Mucosa of descending colon (tissue), 3 donors: Measurements from ENCODE around the gene B4GALT1. TPM values are rescaled to one million over a fixed set of nuclear protein-coding genes. Genes with fewer than 3 reads are reported as not detected.

Source experiments
- ATAC-seq: fragments of 200-7000 bp; cut with Tn5 transposase; one replicate; pipeline ENCODE4 v1.9.1; 2020; ENCODE audit warnings: mild to moderate bottlenecking, moderate library complexity
- DNase-seq, 3 donors: peaks; one replicate each; pipeline ENCODE4 v3.0.0-alpha.2; 2020
- H3K36me3 ChIP-seq: fragments of 200-600 bp; one replicate; pipeline ENCODE4 v1.8.0; 2021; ENCODE audit warnings: low read depth, mild to moderate bottlenecking
- H3K4me1 ChIP-seq: fragments of 200-600 bp; one replicate; pipeline ENCODE4 v1.8.0; 2021; ENCODE audit warnings: low read depth, mild to moderate bottlenecking
- H3K4me3 ChIP-seq: fragments of 200-600 bp; one replicate; pipeline ENCODE4 v1.8.0; 2021; ENCODE audit warnings: mild to moderate bottlenecking
- H3K9me3 ChIP-seq: fragments of 200-600 bp; one replicate; pipeline ENCODE4 v1.8.0; 2021; ENCODE audit warnings: mild to moderate bottlenecking
- intact Hi-C, 2 donors: fragments of 100-400 bp; cut with DNase I in 1 of 2; cut with micrococcal nuclease in 1 of 2; formaldehyde crosslinking; loops; one replicate each; pipeline versions ENCODE4 v1.11.0 to v1.11.1; 2022; cut with DNase I, micrococcal nuclease
- total RNA-seq, 3 donors: library from RNA; stranded (reverse); fragmentation: NEBNext Ultra II Directional in 2 of 3; extraction: Animal tissue kit (Norgen Biotek cat#: 25700) in 2 of 3; gene quantifications; one replicate each; pipeline versions ENCODE4 v1.2.1 to v1.2.4, GENCODE V29; 2021 to 2023
- TF ChIP-seq, protein P1 (sequence below): fragments of 200-600 bp; IDR thresholded peaks from one replicate; pipeline ENCODE4 v1.8.0; 2022; ENCODE audit warnings: antibody characterized with exemption, mild to moderate bottlenecking
- donor health status: DM: no; HTN: no; CAD: no; lungs with moderate emphysema.
- donor health status: DM: no; HTN: no; CAD: no.
- donor health status: DM: no; HTN: yes; CAD: no.

Gene B4GALT1
- total RNA-seq, 3 donors from 2014 or later = 66.0 to 203 (median 103) TPM

DNA sequence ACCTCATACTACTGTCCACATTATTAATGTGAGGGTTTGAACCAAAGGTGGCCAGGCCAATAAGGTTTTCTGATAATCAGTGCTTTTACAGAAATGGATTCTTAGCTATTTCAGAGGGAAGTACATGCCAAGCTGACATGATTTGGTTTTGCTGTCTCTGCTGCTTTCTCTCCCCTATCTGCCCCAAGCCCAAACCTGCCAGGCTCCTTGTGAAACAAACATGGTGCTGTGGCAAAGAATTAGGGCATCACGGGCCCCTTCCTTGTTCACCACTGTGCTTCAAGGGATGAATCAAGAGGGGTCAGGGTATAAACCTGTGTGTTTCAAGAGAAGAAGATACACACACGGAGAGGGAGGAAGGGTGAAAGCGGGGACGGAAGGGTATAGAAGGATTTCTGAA is 49.3 kb downstream of the B4GALT1 start:
- ATAC-seq (no peak), DNase-seq (no peak)
- intact Hi-C loops = no loop called here
- Histone ChIP-seq H3K4me3 (no peak overlapping the region), H3K36me3 (no peaks in the 10 kb centered on the region), H3K9me3 (no peaks in the 10 kb centered on the region), H3K4me1 (no peaks in the 10 kb centered on the region)
- TF ChIP-seq, protein P1, sequence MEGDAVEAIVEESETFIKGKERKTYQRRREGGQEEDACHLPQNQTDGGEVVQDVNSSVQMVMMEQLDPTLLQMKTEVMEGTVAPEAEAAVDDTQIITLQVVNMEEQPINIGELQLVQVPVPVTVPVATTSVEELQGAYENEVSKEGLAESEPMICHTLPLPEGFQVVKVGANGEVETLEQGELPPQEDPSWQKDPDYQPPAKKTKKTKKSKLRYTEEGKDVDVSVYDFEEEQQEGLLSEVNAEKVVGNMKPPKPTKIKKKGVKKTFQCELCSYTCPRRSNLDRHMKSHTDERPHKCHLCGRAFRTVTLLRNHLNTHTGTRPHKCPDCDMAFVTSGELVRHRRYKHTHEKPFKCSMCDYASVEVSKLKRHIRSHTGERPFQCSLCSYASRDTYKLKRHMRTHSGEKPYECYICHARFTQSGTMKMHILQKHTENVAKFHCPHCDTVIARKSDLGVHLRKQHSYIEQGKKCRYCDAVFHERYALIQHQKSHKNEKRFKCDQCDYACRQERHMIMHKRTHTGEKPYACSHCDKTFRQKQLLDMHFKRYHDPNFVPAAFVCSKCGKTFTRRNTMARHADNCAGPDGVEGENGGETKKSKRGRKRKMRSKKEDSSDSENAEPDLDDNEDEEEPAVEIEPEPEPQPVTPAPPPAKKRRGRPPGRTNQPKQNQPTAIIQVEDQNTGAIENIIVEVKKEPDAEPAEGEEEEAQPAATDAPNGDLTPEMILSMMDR = no peak

DNA sequence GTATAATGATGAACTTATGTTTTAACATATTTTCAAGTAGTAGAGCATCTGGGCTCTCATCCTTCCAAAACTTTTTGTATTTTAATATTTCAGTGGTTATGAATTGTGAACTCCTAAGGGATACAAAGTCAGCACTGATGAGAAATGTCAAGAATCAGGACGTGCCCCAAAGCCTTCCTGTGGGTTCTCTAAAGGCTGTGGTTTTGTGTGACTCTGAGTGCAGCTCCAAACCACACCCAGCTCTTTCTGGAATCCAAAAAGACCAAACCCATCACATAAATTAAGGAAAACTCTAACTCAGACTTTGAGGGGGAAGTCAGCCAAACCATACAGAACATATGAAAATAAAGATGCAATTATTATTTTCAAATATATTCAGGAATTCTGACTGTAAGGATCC is 49.8 kb downstream of the B4GALT1 start:
- ATAC-seq (no peak), DNase-seq (no peak)
- TF ChIP-seq, protein P1 = no peak
- Histone ChIP-seq H3K36me3 (no peaks in the 10 kb centered on the region), H3K9me3 (no peaks in the 10 kb centered on the region), H3K4me1 (no peaks in the 10 kb centered on the region), H3K4me3 (no peak overlapping the region)
- intact Hi-C loops = no loop called here

DNA sequence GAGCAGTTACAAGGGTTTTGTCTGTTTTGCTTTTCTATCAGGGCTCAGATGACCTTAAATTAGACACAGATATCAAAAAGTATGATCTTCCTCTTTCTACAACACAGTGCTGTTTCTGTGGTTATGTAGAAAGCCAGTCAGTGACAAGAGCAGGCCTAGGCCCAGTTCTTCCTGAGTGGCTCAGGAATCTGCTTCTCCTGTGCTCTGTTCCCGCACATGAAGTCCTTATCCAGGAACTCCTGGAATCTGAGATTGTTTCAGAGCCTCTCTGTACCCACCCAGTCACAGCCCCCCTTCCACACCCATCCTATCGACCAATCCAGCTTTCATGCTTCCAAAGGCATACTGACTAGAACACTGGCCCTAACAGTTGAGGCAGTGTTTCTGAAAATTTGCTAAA is 50.3 kb downstream of the B4GALT1 start:
- TF ChIP-seq, protein P1 = no peak
- ATAC-seq (no peak), DNase-seq (no peak)
- Histone ChIP-seq H3K9me3 (no peaks in the 10 kb centered on the region), H3K4me1 (no peaks in the 10 kb centered on the region), H3K36me3 (no peaks in the 10 kb centered on the region), H3K4me3 (no peak overlapping the region)
- intact Hi-C loops = no loop called here

DNA sequence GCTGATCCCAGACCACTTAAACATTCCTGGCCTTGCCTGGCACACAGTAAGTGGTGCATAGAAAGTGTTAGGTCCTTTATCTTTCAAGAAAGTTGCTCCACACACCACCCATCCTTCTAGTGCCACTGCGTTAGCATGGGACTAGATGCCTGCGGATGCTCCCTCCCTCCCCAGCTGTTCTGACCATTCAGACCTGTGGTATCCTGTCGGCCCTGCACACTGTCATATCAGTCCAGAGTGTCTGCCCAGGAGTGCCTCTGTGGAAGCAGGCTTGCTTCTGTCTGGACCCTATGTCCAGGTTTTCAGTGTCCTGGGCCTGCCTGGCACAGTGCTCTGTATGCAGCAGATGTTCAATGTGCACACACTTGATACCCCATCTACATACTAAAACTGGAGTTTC is 52.4 kb downstream of the B4GALT1 start:
- intact Hi-C loops = no loop called here
- Histone ChIP-seq H3K36me3 (no peaks in the 10 kb centered on the region), H3K4me1 (no peaks in the 10 kb centered on the region), H3K9me3 (no peaks in the 10 kb centered on the region), H3K4me3 (no peak overlapping the region)
- DNase-seq (no peak), ATAC-seq (no peak)
- TF ChIP-seq, protein P1 = no peak

DNA sequence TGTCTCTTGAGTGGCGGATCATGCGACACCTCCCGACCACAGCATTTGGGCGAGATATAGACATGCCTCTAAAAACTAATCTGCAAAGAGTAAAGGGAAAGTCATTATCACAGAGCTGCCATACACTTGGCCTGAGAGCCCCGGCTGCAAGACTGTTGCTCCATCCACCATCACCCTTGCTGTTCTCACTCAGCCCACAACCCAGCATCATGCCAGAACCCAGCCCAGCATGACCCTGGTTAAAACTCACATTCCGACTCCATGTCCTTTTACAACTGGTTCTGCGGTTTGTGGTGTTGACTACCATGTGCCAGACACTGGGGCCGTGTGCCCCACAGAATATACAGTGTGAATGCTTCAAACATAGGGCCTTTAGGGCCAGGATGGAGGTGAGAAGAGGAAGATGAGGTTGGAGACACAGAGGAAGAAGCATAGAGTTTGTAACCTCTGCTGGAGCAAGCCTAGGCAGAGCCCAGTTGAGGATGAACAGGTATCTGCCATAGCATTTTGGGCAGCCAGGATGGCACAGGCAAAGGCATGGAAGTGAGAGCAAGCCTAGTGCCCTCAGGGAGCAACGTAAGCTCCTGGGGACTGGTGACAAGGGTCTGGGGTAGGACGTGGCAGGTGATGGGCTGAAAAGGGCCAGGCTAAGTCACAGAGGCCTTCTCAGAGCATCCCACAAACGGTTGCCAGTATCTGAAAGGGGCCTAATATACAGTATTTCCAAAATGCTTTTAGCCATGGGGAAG is 53.2 kb downstream of the B4GALT1 start:
- TF ChIP-seq, protein P1 = no peak
- Histone ChIP-seq H3K4me3 (no peak overlapping the region), H3K36me3 (no peaks in the 10 kb centered on the region), H3K9me3 (no peaks in the 10 kb centered on the region), H3K4me1 (no peaks in the 10 kb centered on the region)
- ATAC-seq (no peak), DNase-seq (no peak)
- intact Hi-C loops = no loop called here
